ENCODE measurements around the gene FCRLA. TPM values are rescaled to one million over a fixed set of nuclear protein-coding genes. Genes with fewer than 3 reads are reported as not detected.

FCRLA gene
- total RNA-seq, 1 donor from 2014 or later = 0.32 TPM

- Histone ChIP-seq H3K9me3 (no peaks in the 10 kb centered on the region), H3K36me3 (no peaks in the 10 kb centered on the region), H3K27ac (peak overlapping the region; percentile 65), H3K27me3 (no peaks in the 10 kb centered on the region), H3K4me1 (peaks cover 21% of the 10 kb centered on the region), H3K4me3 (no peak overlapping the region)
- DNase-seq (no peak), ATAC-seq (peak; percentile 74)
- intact Hi-C loops (cut with DNase I) = loop anchor here (10.0 kb wide), 1 partner anchor 255 kb away; no protein-coding TSS in a partner anchor
- TF ChIP-seq, protein P1, sequence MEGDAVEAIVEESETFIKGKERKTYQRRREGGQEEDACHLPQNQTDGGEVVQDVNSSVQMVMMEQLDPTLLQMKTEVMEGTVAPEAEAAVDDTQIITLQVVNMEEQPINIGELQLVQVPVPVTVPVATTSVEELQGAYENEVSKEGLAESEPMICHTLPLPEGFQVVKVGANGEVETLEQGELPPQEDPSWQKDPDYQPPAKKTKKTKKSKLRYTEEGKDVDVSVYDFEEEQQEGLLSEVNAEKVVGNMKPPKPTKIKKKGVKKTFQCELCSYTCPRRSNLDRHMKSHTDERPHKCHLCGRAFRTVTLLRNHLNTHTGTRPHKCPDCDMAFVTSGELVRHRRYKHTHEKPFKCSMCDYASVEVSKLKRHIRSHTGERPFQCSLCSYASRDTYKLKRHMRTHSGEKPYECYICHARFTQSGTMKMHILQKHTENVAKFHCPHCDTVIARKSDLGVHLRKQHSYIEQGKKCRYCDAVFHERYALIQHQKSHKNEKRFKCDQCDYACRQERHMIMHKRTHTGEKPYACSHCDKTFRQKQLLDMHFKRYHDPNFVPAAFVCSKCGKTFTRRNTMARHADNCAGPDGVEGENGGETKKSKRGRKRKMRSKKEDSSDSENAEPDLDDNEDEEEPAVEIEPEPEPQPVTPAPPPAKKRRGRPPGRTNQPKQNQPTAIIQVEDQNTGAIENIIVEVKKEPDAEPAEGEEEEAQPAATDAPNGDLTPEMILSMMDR (IDR thresholded peaks at IDR 0.05) = no peak
Measured at GRCh38 chr1:161739865-161740566, 33.0 kb downstream of the FCRLA start.

- H3K36me3 ChIP-seq = no peaks in the 10 kb centered on the region
- DNase-seq (no peak), ATAC-seq (no peak)
- H3K4me1 ChIP-seq = peaks cover 21% of the 10 kb centered on the region
- intact Hi-C loops (cut with DNase I) = loop anchor here (10.0 kb wide), 1 partner anchor 256 kb away; no protein-coding TSS in a partner anchor
- H3K27ac ChIP-seq = no peak overlapping the region
- no peaks in the 10 kb centered on the region for H3K9me3 ChIP-seq
- no peak overlapping the region for H3K4me3 ChIP-seq
- no peaks in the 10 kb centered on the region for H3K27me3 ChIP-seq
- TF ChIP-seq, protein P1 (IDR thresholded peaks at IDR 0.05) = no peak
Measured at GRCh38 chr1:161740921-161741320, 33.9 kb downstream of the FCRLA start.

GRCh38 chr1:161743231-161743630, 36.2 kb downstream of the FCRLA start:
- TF ChIP-seq, protein P1 (IDR thresholded peaks at IDR 0.05) = no peak
- H3K36me3 ChIP-seq = no peaks in the 10 kb centered on the region
- no peak overlapping the region for H3K27ac ChIP-seq
- no peak for ATAC-seq
- H3K4me1 ChIP-seq = peaks cover 21% of the 10 kb centered on the region
- no peak for DNase-seq
- no peak overlapping the region for H3K4me3 ChIP-seq
- intact Hi-C loops (cut with DNase I) = loop anchor here (10.0 kb wide), 1 partner anchor 258 kb away; no protein-coding TSS in a partner anchor
- H3K27me3 ChIP-seq = no peaks in the 10 kb centered on the region
- H3K9me3 ChIP-seq = no peaks in the 10 kb centered on the region

- TF ChIP-seq, protein P1 (IDR thresholded peaks at IDR 0.05) = no peak
- intact Hi-C loops (cut with DNase I) = loop anchor here (10.0 kb wide), 1 partner anchor 263 kb away; no protein-coding TSS in a partner anchor
- H3K9me3 ChIP-seq = no peaks in the 10 kb centered on the region
- DNase-seq = no peak
- no peak overlapping the region for H3K4me3 ChIP-seq
- peaks cover 14% of the 10 kb centered on the region for H3K36me3 ChIP-seq
- no peak for ATAC-seq
- no peaks in the 10 kb centered on the region for H3K27me3 ChIP-seq
- H3K27ac ChIP-seq = no peak overlapping the region
- H3K4me1 ChIP-seq = peaks cover 12% of the 10 kb centered on the region
Measured at GRCh38 chr1:161747801-161748200, 40.8 kb downstream of the FCRLA start.

DNA sequence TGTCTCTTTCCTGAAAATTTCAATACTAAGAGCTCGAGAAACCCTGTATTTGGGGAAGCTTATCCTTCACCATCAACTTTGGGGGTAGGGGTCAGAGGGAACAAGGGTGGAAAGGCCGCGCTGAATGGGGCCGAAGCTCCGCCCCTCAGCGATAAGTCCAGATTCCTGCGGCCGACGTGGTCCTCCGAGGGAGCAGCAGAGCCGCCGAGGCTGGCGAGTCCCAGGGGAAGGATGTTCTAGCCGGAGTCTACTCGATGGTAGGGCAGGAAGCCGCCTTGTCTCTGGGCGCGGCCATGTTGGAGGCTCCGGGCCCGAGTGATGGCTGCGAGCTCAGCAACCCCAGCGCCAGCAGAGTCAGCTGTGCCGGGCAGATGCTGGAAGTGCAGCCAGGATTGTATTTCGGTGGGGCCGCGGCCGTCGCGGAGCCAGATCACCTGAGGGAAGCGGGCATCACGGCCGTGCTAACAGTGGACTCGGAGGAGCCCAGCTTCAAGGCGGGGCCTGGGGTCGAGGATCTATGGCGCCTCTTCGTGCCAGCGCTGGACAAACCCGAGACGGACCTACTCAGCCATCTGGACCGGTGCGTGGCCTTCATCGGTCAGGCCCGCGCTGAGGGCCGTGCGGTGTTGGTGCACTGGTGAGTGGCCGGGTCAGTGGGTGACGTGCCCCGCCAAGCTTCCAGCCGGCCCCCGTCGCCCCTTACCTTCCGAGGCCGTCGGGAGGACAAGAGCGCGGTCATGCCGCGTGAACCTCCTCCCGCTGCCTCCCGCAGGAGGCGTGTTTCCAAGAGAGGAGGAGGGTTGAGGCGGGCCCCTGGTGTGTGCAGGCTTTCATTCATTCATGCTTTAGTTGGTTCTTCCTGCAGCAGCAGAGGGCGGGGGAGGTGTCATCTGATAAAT, 42.7 kb downstream of the FCRLA start, which contains the start of gene DUSP12:
DUSP12 (plus strand) TSS at position 278 of the 899 bp plus-strand sequence; CDS start at position 294, 16 bp downstream.
- TF ChIP-seq, protein P1 (IDR thresholded peaks at IDR 0.05) = no peak
- Histone ChIP-seq H3K4me3 (peak within 1 kb of the TSS; percentile 89), H3K27ac (peak within 1 kb of the TSS; percentile 89), H3K4me1 (peaks cover 12% of the 10 kb centered on the region), H3K9me3 (no peaks in the 10 kb centered on the region), H3K27me3 (no peaks in the 10 kb centered on the region), H3K36me3 (peaks cover 33% of the 10 kb centered on the region)
- intact Hi-C loops (cut with DNase I) = loop anchor here (10.0 kb wide), 1 partner anchor 265 kb away; no protein-coding TSS in a partner anchor
- ATAC-seq (peak; percentile 99), DNase-seq (peak; percentile 96)
